SH-SY5Y (cell line): Measurements from ENCODE around the gene C2orf81.

ENCODE experiments used
- GATA2 ChIP-seq: IDR thresholded peaks from 2 replicates; pipeline ENCODE4 v1.6.1; 2011; ENCODE audit warnings: mild to moderate bottlenecking, low read depth, low read length
- GATA3 ChIP-seq: IDR thresholded peaks from 2 replicates; pipeline ENCODE4 v1.6.1; 2011; ENCODE audit warnings: low read depth, mild to moderate bottlenecking, low read length, moderate library complexity

C2orf81 gene

DNA sequence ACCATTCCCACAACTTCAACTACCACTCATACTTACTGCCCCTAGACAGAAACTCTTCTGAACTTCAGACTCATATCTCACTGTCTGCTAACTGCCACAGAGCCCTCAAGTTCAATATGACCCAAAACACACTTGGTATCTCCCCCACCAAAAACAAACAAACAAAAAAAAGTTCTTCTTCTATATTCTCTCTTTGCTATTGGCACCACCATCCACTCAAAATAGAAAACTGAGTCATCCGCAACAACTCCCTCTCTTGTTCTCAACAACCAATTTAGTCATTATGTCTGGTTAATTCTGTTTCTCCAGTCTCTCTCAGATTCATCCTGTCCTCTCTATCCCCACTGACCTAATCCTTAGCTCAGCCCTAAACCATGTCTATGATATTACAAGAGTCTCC is 34.1 kb downstream of the C2orf81 start:
- TF ChIP-seq GATA2 (no peak), GATA3 (no peak)

DNA sequence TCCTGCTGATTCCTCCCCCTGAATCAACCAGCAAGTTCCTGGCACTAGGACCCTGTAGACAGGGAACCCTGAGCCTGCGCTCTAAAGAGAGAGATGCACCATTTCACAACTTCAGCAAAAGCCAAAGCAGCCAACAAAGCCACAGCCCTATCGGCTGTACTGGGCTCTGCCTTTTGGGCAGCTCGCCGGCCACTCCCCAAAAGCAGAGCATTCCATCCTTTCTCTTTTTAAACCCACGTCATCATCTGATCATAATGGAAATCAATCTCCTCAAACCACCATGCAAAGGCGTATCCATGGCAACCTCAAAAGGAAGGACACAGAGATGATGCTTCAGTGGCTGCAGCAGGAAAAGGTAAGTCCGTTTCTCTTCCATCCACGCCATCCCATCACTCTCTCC is 36.0 kb downstream of the C2orf81 start:
- no peak for TF ChIP-seq GATA3
- no peak for TF ChIP-seq GATA2

DNA sequence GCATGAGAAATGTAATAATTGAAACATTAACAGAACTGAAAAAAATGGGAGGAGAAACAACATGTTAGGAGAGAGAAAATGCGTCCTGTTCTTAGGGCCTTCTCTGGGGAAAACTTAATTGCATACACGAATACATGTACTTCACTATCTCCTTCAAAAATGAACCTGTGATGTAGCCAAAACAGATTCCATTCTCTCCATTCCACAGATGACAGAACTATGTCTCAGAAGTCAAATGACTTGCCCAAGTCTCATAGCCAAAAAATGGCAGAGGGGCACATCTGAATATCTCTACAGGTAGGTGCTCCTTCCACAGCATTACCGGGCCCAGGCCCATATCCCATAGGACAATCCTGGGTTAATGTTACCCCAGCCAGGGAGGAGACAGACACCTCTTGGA is 37.4 kb downstream of the C2orf81 start:
- no peak for TF ChIP-seq GATA3
- TF ChIP-seq GATA2, result no peak

DNA sequence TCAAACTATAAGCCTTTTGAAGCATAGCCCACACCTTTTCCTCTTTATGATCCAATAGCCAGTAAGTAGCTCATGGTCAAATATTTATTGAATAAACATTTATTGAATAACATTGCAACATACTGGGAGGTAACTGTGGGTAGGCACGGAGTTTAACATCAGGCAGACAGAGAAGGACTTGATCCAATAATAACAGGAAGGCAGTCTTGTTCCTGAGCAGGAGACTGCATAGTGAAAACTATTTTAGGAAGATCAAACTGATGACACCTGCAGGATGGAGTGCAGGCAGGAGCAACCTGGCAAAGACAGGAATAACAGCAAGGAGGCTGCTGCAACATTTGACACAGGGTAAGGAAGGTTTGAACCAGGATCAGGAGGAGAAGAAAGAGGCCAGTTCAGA is 38.2 kb downstream of the C2orf81 start:
- TF ChIP-seq GATA2, result no peak
- TF ChIP-seq GATA3, result no peak

DNA sequence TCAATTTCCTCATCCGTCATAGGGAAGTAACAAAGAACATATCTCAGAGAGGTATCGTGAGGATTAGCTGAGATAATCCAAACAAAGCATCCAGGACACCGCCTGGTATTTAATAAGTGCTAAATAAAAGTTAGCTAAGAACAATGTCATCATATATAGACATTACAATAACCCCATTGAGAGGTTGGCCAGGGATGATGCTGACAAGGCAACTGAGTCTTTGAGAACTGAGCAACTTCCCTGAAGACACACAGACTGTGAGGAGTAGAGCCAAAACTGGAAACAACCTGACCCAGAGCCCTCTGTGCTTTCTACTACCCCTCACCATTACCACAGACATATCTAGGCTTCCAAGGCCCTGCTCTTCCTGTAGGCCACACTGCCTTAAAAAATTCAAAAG is 39.7 kb downstream of the C2orf81 start:
- TF ChIP-seq GATA2 (no peak), GATA3 (no peak)

DNA sequence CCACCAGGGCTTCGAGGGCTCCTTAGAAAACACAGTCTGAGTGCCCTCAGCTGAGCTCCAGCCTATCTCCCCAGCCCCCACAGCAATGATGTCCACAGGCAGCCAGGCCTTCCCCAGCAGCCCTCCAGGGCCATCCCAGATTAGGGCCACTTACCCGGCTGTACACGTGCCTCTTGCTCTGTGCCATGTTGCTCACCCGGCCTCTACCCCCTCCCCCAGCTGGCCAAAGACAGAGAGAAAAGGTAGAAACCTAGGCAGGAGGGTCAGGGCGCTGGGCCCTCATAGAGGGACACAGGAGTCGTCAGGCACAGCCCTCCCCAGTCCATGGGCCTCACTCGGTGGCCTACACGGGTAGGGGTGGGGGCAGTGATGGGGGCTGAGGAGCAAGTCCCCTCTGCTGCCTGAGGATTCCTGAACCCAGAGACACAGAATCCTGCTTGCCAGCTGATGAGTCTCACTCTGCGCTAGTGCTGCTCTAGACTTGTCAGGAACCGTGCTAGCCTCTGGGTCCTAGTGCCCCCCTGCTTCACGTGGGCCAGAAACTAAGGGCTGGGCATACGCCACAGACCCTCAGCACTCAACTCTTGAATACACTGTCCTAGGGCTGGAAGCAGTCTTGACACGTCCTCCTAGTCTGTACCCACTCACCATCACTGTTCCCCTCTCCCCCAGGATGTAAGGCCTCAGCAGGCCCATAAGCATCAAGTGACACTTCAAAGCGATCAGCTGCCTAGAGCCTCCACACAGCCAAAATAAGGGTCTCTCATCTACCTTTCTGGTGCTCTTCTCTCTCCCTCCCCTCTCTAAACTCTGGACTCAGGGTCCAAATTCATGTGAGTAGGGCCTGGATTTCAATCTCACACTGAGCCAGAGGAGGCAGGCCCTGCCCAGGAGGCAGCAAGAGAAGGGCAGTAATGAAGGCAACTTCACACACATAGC is 41.3 kb downstream of the C2orf81 start, which contains the start of gene DCTN1:
DCTN1 (minus strand) TSS at position 461 of the 939 bp plus-strand sequence; CDS start at position 187, 274 bp downstream.
- no peak for TF ChIP-seq GATA2
- TF ChIP-seq GATA3, result no peak

DNA sequence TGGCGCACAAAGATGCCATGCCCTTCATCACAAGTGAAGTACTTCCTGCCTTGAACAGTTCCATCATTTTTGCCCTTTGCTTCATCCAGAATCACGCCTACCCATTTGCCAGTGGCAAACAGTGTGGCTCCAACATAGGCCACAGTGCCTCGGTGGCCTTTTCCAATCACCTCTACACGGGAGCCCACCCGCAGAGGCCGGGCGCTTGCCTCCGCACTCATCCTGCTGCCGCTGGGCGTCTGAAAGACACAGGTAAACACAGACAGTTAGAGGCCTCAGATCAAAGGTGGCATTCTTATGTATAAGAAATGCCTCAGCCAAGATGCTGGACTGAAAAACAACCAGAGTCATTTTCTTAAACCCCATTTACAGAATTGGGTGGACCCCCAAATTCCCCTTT is 43.4 kb downstream of the C2orf81 start:
- no peak for TF ChIP-seq GATA2
- no peak for TF ChIP-seq GATA3

DNA sequence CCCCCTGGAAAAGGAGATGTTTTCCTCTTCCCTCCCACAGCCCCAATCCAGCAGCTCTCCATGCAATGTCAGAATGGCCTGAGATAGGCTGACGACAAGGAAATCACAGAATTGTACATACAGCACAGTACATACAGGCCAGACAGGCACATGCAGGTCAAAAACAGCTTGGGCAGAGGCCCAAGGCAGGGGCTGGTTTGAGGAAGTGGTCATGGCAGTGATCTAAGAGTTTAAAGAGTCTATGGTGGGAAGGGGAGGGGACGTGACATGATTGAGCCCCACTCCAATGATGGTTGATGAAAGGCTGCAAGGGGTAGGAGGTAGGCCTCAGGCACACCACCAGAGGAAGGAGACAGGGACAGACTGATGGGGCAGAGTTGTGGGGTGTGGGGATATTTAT is 45.6 kb downstream of the C2orf81 start:
- TF ChIP-seq GATA2 (no peak), GATA3 (no peak)

DNA sequence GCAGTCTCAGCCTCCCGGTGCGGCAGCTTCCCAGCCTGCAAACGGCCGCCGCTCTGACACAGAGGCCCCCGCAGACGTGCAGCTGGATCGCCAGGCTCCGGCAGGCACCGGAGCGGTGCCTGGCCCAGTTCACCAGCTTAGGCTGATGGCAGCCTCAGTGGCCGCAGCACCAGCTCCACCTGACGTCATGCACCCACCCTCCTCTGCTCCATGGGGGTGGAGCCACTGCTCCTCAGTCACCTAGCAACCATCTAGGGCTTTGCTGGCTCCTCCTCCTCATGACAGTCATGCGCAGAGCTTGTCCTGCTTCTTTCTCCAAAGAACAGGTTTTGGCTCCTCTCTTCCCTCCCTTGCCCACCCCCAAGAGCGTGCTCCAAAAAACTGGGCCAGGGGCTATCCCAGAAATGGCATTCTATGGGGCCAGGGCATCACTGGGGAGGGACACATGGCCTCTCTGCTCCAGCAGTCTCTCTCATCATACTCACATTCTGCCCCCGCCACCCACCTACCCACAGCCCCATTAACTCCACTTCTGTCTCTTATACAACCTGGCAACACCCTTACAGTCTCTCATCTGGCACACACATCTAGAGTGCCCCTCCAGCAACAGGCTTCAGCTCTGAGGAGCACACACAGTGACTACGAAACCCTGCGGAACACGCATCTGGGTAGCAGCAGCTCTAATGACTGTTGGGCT is 46.8 kb downstream of the C2orf81 start:
- TF ChIP-seq GATA2 (no peak), GATA3 (no peak)

DNA sequence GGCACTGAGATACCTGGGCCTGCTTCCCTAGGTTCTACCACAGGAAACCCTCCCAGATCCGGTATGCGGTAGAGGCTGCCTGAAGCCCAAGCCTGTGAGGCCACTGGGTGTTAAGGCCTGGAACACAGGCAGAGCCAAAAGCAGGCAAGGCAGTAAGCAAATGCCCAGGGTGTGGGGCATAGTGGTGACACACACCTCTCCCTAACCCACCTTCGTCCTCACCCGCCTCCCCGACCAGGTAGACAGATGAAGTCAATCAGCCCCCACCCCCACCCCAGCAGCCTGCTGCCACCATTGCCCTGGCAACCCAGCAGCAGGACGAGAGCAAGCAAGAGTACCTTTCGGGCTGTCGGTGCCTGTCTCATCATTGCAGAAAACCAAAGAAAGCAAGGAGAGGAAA is 47.4 kb downstream of the C2orf81 start:
- no peak for TF ChIP-seq GATA3
- no peak for TF ChIP-seq GATA2

DNA sequence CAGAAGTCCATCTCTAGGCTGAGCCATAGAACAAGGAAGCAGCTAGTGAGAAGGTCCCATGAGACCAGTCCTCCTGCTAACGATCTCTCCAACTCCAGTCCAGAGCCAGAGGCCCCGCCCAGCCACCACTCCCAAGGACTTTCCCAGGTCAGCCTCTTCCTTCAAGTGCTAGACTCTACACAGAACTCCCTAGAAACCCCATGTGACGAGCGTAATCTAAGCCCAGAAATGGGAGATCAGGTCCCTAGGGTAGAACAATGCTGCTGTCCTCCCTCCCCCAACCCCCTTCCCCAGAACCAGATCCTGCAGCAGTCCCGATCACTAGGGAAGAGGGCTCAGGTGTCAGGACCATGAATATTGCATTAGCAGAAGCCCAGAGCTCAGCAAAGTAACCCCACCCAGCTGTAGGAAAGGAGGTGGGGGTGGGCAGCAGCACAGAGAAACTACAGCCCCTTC is 48.2 kb downstream of the C2orf81 start:
- TF ChIP-seq GATA2 (no peak), GATA3 (no peak)

DNA sequence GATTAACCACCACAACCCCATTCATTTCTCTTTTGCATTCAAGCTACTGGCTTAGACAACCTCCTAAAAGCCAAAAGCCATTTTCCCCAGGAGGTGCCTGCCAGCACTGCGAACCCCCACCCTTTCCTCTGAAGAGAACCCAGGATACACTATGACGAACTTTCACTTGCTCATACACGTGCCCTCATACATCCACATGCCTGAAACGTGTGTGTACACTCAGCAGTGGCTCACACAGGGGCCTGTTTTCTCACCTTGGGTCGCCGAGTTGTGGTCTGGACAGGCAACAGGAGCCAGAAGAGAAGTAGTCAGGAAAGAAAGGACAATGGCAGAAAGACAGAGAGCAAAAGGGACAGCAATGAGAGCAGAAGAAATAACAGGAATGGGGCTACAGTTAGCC is 48.7 kb downstream of the C2orf81 start:
- no peak for TF ChIP-seq GATA3
- TF ChIP-seq GATA2, result no peak

DNA sequence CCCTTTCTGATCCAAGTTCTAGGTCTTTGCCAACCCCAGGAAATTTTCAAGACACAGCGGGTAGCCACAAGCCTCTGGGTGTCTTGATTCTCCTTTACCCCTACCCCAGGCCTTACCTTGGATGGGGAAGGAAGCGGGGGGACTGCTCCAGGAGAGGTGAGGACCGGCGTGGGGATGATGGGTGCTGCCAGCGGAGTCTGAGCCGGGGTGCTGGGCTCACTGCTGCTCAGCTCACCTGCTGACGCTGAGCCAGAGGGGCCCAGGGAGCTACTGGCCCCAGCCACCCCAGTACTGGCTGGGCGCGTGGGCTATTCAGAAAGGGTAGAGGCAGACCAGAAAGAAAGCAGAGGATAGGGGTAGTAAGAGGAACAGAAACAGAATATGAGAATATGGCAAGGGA is 50.0 kb downstream of the C2orf81 start:
- TF ChIP-seq GATA3, result no peak
- no peak for TF ChIP-seq GATA2

DNA sequence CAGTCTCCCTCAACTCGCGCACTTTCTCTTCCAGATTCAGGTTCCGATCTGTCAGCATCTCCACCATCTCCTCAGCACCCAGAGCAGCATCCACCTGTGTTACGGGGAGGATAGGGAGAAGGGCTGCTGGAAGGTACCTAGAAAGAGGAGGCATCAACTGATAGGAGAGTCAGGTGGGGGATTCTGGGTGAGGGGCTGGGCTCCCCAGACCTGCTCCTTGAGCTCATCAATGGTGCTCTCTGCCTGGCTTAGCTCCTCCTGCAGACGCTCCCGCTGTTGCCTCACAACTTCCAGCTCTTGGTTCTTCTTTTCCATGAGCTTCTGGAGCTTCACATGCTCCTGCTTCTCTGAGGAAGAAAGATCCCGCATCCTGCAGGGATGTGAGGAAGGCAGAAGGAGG is 51.4 kb downstream of the C2orf81 start:
- TF ChIP-seq GATA2, result no peak
- TF ChIP-seq GATA3, result no peak

DNA sequence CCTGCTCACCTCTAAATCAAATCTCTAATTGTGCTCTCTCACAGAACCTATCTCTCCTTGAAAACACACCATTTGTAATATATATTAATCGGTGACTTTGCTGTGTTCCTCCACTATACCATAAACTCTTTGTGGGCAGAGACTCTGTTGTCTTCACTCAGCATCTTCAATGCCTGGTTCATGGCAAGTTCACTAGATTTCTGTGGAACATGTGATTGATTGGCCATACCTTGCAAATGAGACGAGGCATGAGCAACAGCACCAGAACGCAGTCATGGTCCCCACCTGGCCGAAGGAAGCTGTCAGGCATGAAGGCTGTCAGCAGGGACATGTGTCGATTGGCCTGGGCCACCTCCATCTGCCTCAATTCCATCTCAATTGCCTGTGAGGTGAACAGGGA is 52.9 kb downstream of the C2orf81 start:
- TF ChIP-seq GATA3, result no peak
- no peak for TF ChIP-seq GATA2
